Skin of body (tissue), 2 donors: ENCODE results near the gene ZNF576. TPM values are rescaled to one million over a fixed set of nuclear protein-coding genes. Genes with fewer than 3 reads are reported as not detected.
"Not testable (repeated sequence)": the region's sequence is repeated elsewhere in the genome, so short reads cannot be mapped to it uniquely, and the experiment has no call there.

Experiments used
- DNase-seq: peaks from one replicate; lab custom pipeline; 2025; lab: John Stamatoyannopoulos, UW
- total RNA-seq: library from RNA; depleted of rRNA; stranded (reverse); fragments of >200 nt; gene quantifications from one replicate; pipeline ENCODE4 v1.2.3, GENCODE V29; 2014

ZNF576 gene
- total RNA-seq, 1 donor from 2014 or later = 4.6 TPM

- peak; percentile 99 for DNase-seq
Measured at GRCh38 chr19:43575156-43575950, 21.0 kb upstream of the ZNF576 start, which contains the start of the genes PINLYP and XRCC1. Gene PINLYP, plus strand, starts transcription at chr19:43575801. Its CDS starts 1,391 bp downstream, at chr19:43577192. Gene XRCC1, minus strand, starts transcription at chr19:43575527. Its CDS starts 69 bp downstream, at chr19:43575458.

- DNase-seq = no peak
Measured at GRCh38 chr19:43575955-43576878, 20.2 kb upstream of the ZNF576 start.

DNA sequence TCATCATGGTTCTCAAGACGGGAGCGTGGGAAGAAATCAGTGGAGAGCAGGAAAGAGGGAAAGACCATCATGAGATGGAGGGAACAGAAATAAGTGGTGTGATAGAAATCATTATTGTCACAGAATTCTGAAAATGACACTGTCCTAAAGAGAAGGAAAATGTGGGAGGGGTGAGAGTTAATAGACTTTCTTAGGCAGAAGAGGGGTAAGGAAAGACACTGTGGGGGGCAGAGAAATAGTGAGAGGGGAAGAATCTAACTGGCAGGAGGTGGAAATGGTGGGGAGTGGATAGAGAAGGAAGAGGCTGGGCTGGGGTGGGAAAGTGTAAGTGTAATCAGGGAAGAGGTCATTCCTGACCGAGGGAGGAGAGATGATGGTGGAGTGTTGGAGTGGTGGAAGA is 17.6 kb upstream of the ZNF576 start:
- no peak for DNase-seq

DNA sequence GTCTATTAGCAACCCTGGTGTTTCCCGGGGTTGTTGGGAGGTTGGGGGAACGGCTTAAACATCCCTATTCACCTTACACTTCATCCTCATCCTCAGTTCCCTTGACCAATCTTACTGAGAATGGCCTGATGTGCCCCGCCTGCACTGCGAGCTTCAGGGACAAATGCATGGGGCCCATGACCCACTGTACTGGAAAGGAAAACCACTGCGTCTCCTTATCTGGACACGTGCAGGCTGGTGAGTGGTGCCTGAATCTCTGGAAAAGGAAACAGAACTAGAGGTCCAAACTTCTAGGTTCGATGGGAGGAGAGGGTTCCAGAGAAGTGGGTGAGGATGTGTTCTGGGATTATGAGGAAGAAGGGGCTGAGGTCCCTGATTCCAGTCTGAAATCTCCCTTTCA is 14.9 kb upstream of the ZNF576 start:
- no peak for DNase-seq

- DNase-seq = no peak
Measured at GRCh38 chr19:43582495-43582894, 13.9 kb upstream of the ZNF576 start.

GRCh38 chr19:43584484-43584883 is 11.9 kb upstream of the ZNF576 start:
- no peak for DNase-seq

- DNase-seq = no peak
Measured at GRCh38 chr19:43586346-43586745, 10.0 kb upstream of the ZNF576 start.

- not testable (repeated sequence) for DNase-seq
Measured at GRCh38 chr19:43587029-43587428, 9.4 kb upstream of the ZNF576 start.

DNA sequence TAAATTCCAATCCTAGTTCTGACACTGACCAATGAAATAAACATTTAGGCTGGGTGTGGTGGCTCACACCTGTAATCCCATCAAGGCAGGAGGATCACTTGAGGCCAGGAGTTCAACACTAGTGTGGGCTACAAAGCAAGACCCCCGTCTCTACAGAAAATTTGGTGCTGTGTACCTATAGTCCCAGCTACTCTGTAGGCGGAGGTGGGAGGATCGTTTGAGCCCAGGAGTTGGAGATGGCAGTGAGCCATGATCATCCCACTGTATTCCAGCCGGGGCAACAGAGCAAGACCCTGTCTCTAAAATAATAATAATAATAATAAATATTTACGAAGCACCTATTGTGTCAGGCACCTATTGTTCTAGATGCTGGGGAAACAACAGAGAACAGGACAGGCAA is 7.1 kb upstream of the ZNF576 start:
- DNase-seq = no peak

GRCh38 chr19:43589678-43590077 is 6.7 kb upstream of the ZNF576 start:
- no peak for DNase-seq

GRCh38 chr19:43591904-43592772 is 4.3 kb upstream of the ZNF576 start:
- no peak for DNase-seq

- DNase-seq = no peak
Measured at GRCh38 chr19:43592800-43593350, 3.5 kb upstream of the ZNF576 start.

DNA sequence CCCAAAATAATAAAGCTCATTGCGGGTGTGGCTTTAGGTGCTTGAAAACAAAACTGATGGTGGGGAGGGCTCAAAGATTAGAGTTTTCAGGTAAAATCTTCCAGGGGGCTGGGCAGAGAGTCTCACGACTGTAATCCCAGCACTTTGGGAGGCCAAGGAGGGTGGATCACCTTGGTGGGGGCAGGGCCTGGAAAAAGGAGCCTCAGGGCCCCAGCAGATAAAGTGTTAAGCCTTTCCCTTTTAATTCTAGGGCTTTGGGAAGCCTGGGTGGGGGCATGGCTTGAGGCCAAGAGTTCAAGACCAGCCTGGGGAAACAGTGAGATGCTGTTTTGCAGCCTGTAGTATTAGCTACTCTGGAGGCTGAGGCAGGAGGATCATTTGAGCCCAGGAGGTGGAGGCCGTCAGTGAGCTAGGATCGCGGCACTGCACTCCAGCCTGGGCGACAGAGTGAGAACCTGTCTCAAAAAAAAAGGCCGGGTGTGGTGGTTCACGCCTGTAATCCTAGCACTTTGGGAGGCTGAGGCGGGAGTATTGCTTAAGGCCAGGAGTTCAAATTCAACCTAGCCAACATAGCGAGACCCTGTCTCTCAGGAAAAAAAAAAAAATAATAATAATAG is 2.2 kb upstream of the ZNF576 start:
- no peak for DNase-seq

GRCh38 chr19:43594710-43595604 is 1.4 kb upstream of the ZNF576 start:
- DNase-seq = peak; percentile 41

GRCh38 chr19:43595605-43595998 is 793 bp upstream of the ZNF576 start:
- DNase-seq = no peak

- DNase-seq = no peak
Measured at GRCh38 chr19:43596842-43597461, 557 bp downstream of the ZNF576 start.

GRCh38 chr19:43597876-43598275 is 1.5 kb downstream of the ZNF576 start:
- DNase-seq = no peak

GRCh38 chr19:43598445-43599240 is 2.2 kb downstream of the ZNF576 start:
- DNase-seq = no peak
